ENCODE measurements around the gene MYH14.

MYH14 gene

GRCh38 chr19:50266041-50266440, 62.6 kb downstream of the MYH14 start:
- H3K9me2 ChIP-seq (replicated peaks; ENCODE audit: control insufficient read depth, low read length), result no peaks in the 10 kb centered on the region
- H3K27me3 ChIP-seq (ENCODE audit: control insufficient read depth, low read length), result peaks cover 13% of the 10 kb centered on the region
- no peaks in the 10 kb centered on the region for H3K4me1 ChIP-seq (ENCODE audit: control insufficient read depth, low read length)
- no peaks in the 10 kb centered on the region for H3K9me3 ChIP-seq (ENCODE audit: control insufficient read depth, insufficient read depth, low read length)
- no peaks in the 10 kb centered on the region for H3K79me2 ChIP-seq (ENCODE audit: control insufficient read depth, low read length)
- H3K4me3 ChIP-seq (ENCODE audit: low read length), result no peak overlapping the region
- H4K20me1 ChIP-seq (ENCODE audit: control insufficient read depth, insufficient read depth, low read depth, low read length), result no peaks in the 10 kb centered on the region
- TF ChIP-seq EZH2phosphoT487 (IDR thresholded peaks at IDR 0.05; ENCODE audit: borderline replicate concordance, low read length), result no peak
- TF ChIP-seq CTCF (IDR thresholded peaks at IDR 0.05; ENCODE audit: low read depth, low read length, poor library complexity, severe bottlenecking), result no peak
- H3K4me2 ChIP-seq (ENCODE audit: low read length), result no peak overlapping the region
- H3K27ac ChIP-seq (ENCODE audit: low read depth, low read length), result no peak overlapping the region
- H3K36me3 ChIP-seq (ENCODE audit: control insufficient read depth, low read length), result no peaks in the 10 kb centered on the region
- no peaks in the 10 kb centered on the region for H3F3A ChIP-seq (ENCODE audit: control insufficient read depth, insufficient read depth)

GRCh38 chr19:50266896-50267295, 63.5 kb downstream of the MYH14 start:
- Histone ChIP-seq H4K20me1 (ENCODE audit: control insufficient read depth, insufficient read depth, low read depth, low read length) (no peaks in the 10 kb centered on the region), H3F3A (ENCODE audit: control insufficient read depth, insufficient read depth) (no peaks in the 10 kb centered on the region), H3K4me2 (ENCODE audit: low read length) (no peak overlapping the region), H3K79me2 (ENCODE audit: control insufficient read depth, low read length) (no peaks in the 10 kb centered on the region), H3K9me3 (ENCODE audit: control insufficient read depth, insufficient read depth, low read length) (no peaks in the 10 kb centered on the region), H3K27me3 (ENCODE audit: control insufficient read depth, low read length) (peaks cover 13% of the 10 kb centered on the region), H3K9me2 (replicated peaks; ENCODE audit: control insufficient read depth, low read length) (no peaks in the 10 kb centered on the region), H3K36me3 (ENCODE audit: control insufficient read depth, low read length) (no peaks in the 10 kb centered on the region), H3K27ac (ENCODE audit: low read depth, low read length) (no peak overlapping the region), H3K4me1 (ENCODE audit: control insufficient read depth, low read length) (no peaks in the 10 kb centered on the region), H3K4me3 (ENCODE audit: low read length) (no peak overlapping the region)
- no peak for TF ChIP-seq EZH2phosphoT487 (IDR thresholded peaks at IDR 0.05; ENCODE audit: borderline replicate concordance, low read length)
- no peak for TF ChIP-seq CTCF (IDR thresholded peaks at IDR 0.05; ENCODE audit: low read depth, low read length, poor library complexity, severe bottlenecking)

GRCh38 chr19:50268041-50268440, 64.6 kb downstream of the MYH14 start:
- Histone ChIP-seq H3K4me1 (ENCODE audit: control insufficient read depth, low read length) (peaks cover 4% of the 10 kb centered on the region; the same call in 1 of the 2 replicates), H4K20me1 (ENCODE audit: control insufficient read depth, insufficient read depth, low read depth, low read length) (no peaks in the 10 kb centered on the region), H3K27ac (ENCODE audit: low read depth, low read length) (no peak overlapping the region), H3F3A (ENCODE audit: control insufficient read depth, insufficient read depth) (no peaks in the 10 kb centered on the region), H3K79me2 (ENCODE audit: control insufficient read depth, low read length) (no peaks in the 10 kb centered on the region), H3K9me3 (ENCODE audit: control insufficient read depth, insufficient read depth, low read length) (no peaks in the 10 kb centered on the region), H3K27me3 (ENCODE audit: control insufficient read depth, low read length) (peaks cover 13% of the 10 kb centered on the region), H3K4me3 (ENCODE audit: low read length) (no peak overlapping the region), H3K4me2 (ENCODE audit: low read length) (no peak overlapping the region), H3K9me2 (replicated peaks; ENCODE audit: control insufficient read depth, low read length) (no peaks in the 10 kb centered on the region), H3K36me3 (ENCODE audit: control insufficient read depth, low read length) (no peaks in the 10 kb centered on the region)
- TF ChIP-seq EZH2phosphoT487 (IDR thresholded peaks at IDR 0.05; ENCODE audit: borderline replicate concordance, low read length) (no peak), CTCF (IDR thresholded peaks at IDR 0.05; ENCODE audit: low read depth, low read length, poor library complexity, severe bottlenecking) (no peak)

All from DOHH2 (cell line).